Stimulated activated naive CD8-positive, alpha-beta T cell treated with anti-CD3 and anti-CD28 coated beads, Interleukin-15, Interleukin-2, amounts not matched to agents 100 ng/mL and 50 ng/mL, for 24 hours (primary cell): ENCODE data around the gene COL20A1.

Experiments used
- H3K27ac Mint-ChIP-seq: one replicate; pipeline ENCODE4 v1.8.0; 2021; ENCODE audit warnings: mild to moderate bottlenecking, mixed read lengths
- H3K27me3 Mint-ChIP-seq: one replicate; pipeline ENCODE4 v1.8.0; 2021; ENCODE audit warnings: mixed read lengths
- H3K36me3 Mint-ChIP-seq: one replicate; pipeline ENCODE4 v1.8.0; 2021; ENCODE audit warnings: low read depth, mixed read lengths
- H3K4me1 Mint-ChIP-seq: one replicate; pipeline ENCODE4 v1.8.0; 2021; ENCODE audit warnings: low read depth, mixed read lengths
- H3K4me3 Mint-ChIP-seq: one replicate; pipeline ENCODE4 v1.8.0; 2021; ENCODE audit warnings: mild to moderate bottlenecking, mixed read lengths
- H3K9me3 Mint-ChIP-seq: one replicate; pipeline ENCODE4 v1.8.0; 2021; ENCODE audit warnings: mixed read lengths

The COL20A1 gene

GRCh38 chr20:63351811-63352591, 59.0 kb downstream of the COL20A1 start:
- H3K4me3 Mint-ChIP-seq = no peak overlapping the region
- H3K4me1 Mint-ChIP-seq = no peaks in the 10 kb centered on the region
- no peak overlapping the region for H3K27ac Mint-ChIP-seq
- H3K36me3 Mint-ChIP-seq = no peaks in the 10 kb centered on the region
- peaks cover 7% of the 10 kb centered on the region for H3K9me3 Mint-ChIP-seq
- H3K27me3 Mint-ChIP-seq = no peaks in the 10 kb centered on the region

- peaks cover 7% of the 10 kb centered on the region for H3K9me3 Mint-ChIP-seq
- no peaks in the 10 kb centered on the region for H3K36me3 Mint-ChIP-seq
- H3K4me1 Mint-ChIP-seq = no peaks in the 10 kb centered on the region
- no peak overlapping the region for H3K4me3 Mint-ChIP-seq
- H3K27me3 Mint-ChIP-seq = no peaks in the 10 kb centered on the region
- H3K27ac Mint-ChIP-seq = no peak overlapping the region
Measured at GRCh38 chr20:63352811-63353221, 59.8 kb downstream of the COL20A1 start.

GRCh38 chr20:63354636-63355350, 61.8 kb downstream of the COL20A1 start:
- Mint-ChIP-seq H3K4me3 (no peak overlapping the region), H3K36me3 (no peaks in the 10 kb centered on the region), H3K27ac (no peak overlapping the region), H3K4me1 (no peaks in the 10 kb centered on the region), H3K27me3 (peaks cover 4% of the 10 kb centered on the region), H3K9me3 (peaks cover 7% of the 10 kb centered on the region)

- no peaks in the 10 kb centered on the region for H3K9me3 Mint-ChIP-seq
- H3K4me3 Mint-ChIP-seq = no peak overlapping the region
- no peaks in the 10 kb centered on the region for H3K4me1 Mint-ChIP-seq
- peaks cover 7% of the 10 kb centered on the region for H3K27me3 Mint-ChIP-seq
- H3K36me3 Mint-ChIP-seq = no peaks in the 10 kb centered on the region
- H3K27ac Mint-ChIP-seq = no peak overlapping the region
Measured at GRCh38 chr20:63355781-63356295, 62.9 kb downstream of the COL20A1 start.

- Mint-ChIP-seq H3K27me3 (peaks cover 7% of the 10 kb centered on the region), H3K36me3 (no peaks in the 10 kb centered on the region), H3K4me1 (no peaks in the 10 kb centered on the region), H3K9me3 (no peaks in the 10 kb centered on the region), H3K4me3 (no peak overlapping the region), H3K27ac (no peak overlapping the region)
Measured at GRCh38 chr20:63356511-63356910, 63.5 kb downstream of the COL20A1 start.

- Mint-ChIP-seq H3K4me3 (no peak overlapping the region), H3K27me3 (peaks cover 7% of the 10 kb centered on the region), H3K27ac (no peak overlapping the region)
Measured at GRCh38 chr20:63356931-63357879, 64.2 kb downstream of the COL20A1 start.

GRCh38 chr20:63357921-63358905, 65.2 kb downstream of the COL20A1 start:
- Mint-ChIP-seq H3K9me3 (no peaks in the 10 kb centered on the region), H3K4me3 (no peak overlapping the region), H3K36me3 (no peaks in the 10 kb centered on the region), H3K27ac (no peak overlapping the region), H3K4me1 (no peaks in the 10 kb centered on the region), H3K27me3 (peaks cover 15% of the 10 kb centered on the region)

More at GRCh38 chr20:63356931-63357879, 64.2 kb downstream of the COL20A1 start:
- no peaks in the 10 kb centered on the region for H3K36me3 Mint-ChIP-seq
- H3K9me3 Mint-ChIP-seq = no peaks in the 10 kb centered on the region
- no peaks in the 10 kb centered on the region for H3K4me1 Mint-ChIP-seq

- H3K27ac Mint-ChIP-seq = no peak overlapping the region
- no peaks in the 10 kb centered on the region for H3K36me3 Mint-ChIP-seq
- H3K27me3 Mint-ChIP-seq = peaks cover 15% of the 10 kb centered on the region
- no peak overlapping the region for H3K4me3 Mint-ChIP-seq
- no peaks in the 10 kb centered on the region for H3K9me3 Mint-ChIP-seq
- no peaks in the 10 kb centered on the region for H3K4me1 Mint-ChIP-seq
Measured at GRCh38 chr20:63359164-63359934, 66.4 kb downstream of the COL20A1 start.

GRCh38 chr20:63359937-63360849, 67.2 kb downstream of the COL20A1 start:
- peaks cover 15% of the 10 kb centered on the region for H3K27me3 Mint-ChIP-seq
- H3K9me3 Mint-ChIP-seq = no peaks in the 10 kb centered on the region
- H3K27ac Mint-ChIP-seq = no peak overlapping the region
- no peaks in the 10 kb centered on the region for H3K36me3 Mint-ChIP-seq
- H3K4me3 Mint-ChIP-seq = no peak overlapping the region
- H3K4me1 Mint-ChIP-seq = no peaks in the 10 kb centered on the region

GRCh38 chr20:63360850-63361518, 68.0 kb downstream of the COL20A1 start, which contains the start of gene CHRNA4:
Gene CHRNA4, minus strand, starts transcription at chr20:63361349. Its CDS starts 184 bp downstream, at chr20:63361165.
- H3K4me3 Mint-ChIP-seq = no peak within 1 kb of the TSS
- no peak within 1 kb of the TSS for H3K27ac Mint-ChIP-seq
- H3K9me3 Mint-ChIP-seq = no peaks in the 10 kb centered on the region
- peaks cover 15% of the 10 kb centered on the region for H3K27me3 Mint-ChIP-seq
- no peaks in the 10 kb centered on the region for H3K36me3 Mint-ChIP-seq
- no peaks in the 10 kb centered on the region for H3K4me1 Mint-ChIP-seq

GRCh38 chr20:63361519-63362435, 68.8 kb downstream of the COL20A1 start:
- Mint-ChIP-seq H3K9me3 (no peaks in the 10 kb centered on the region), H3K27ac (no peak overlapping the region), H3K4me3 (no peak overlapping the region), H3K4me1 (no peaks in the 10 kb centered on the region), H3K36me3 (no peaks in the 10 kb centered on the region), H3K27me3 (peaks cover 15% of the 10 kb centered on the region)
